HCT116 (cell line): ENCODE measurements around the gene NGEF. TPM values are rescaled to one million over a fixed set of nuclear protein-coding genes. Genes with fewer than 3 reads are reported as not detected.

Source experiments
- ATAC-seq: fragments of 200-7000 bp; cut with Tn5 transposase; 2 replicates; pipeline ENCODE4 v1.9.1; 2020; ENCODE audit warnings: mild to moderate bottlenecking, moderate library complexity
- BruUV-seq: library from RNA; stranded (reverse); fragments of 400-500 nt; replicated peaks from 2 replicates; lab custom pipeline; 2021; lab: Mats Ljungman, UMichigan
- CTCF ChIA-PET: fragments of 300-600 bp; sonication (Branson Sonifier 250); formaldehyde crosslinking; loops from one replicate; lab custom pipeline; 2021; ENCODE audit warnings: antibody characterized with exemption; lab: Charles Lee
- POLR2A ChIA-PET: fragments of 300-600, 350-600 bp; sonication (Branson Sonifier 250); formaldehyde crosslinking; loops from one replicate; lab custom pipeline; 2021; ENCODE audit warnings: antibody characterized with exemption; lab: Charles Lee
- RAD21 ChIA-PET, 2 experiments: fragments of 300-600 bp; sonication (Branson Sonifier 250); formaldehyde crosslinking; loops; one replicate each; lab custom pipeline; 2023; ENCODE audit warnings: low total read pairs in 2 of 2; ENCODE audit not compliant: uncharacterized antibody in 2 of 2, unreplicated experiment in 2 of 2, low non-redundant PET in 1 of 2; lab: Charles Lee
- DNase-seq: peaks from one replicate; pipeline ENCODE4 v3.0.0-alpha.2; 2010; ENCODE audit warnings: low read depth, low spot score
- H2AFZ ChIP-seq: fragments of 200-600 bp; shearing (Covaris generic), sonication (generic); 2 replicates; pipeline ENCODE4 v1.6.1; 2017; ENCODE audit warnings: low read depth, mixed run types, mixed read lengths, antibody characterized with exemption, low read length; ENCODE audit not compliant: poor library complexity, severe bottlenecking
- H3K27ac ChIP-seq: 2 replicates; pipeline ENCODE4 v1.5.1; 2012; ENCODE audit warnings: low read depth, low read length
- H3K27me3 ChIP-seq: fragments of 200-600 bp; sonication (generic); 2 replicates; pipeline ENCODE4 v1.6.1; 2016; ENCODE audit warnings: mixed run types, low read length, mixed read lengths; ENCODE audit not compliant: insufficient read depth
- H3K36me3 ChIP-seq, 2 experiments: fragments of 200-500 bp in 1 of 2; fragments of 200-600 bp in 1 of 2; sonication (Bioruptor generic) in 1 of 2; sonication (generic) in 1 of 2; 2 replicates each; pipeline versions ENCODE4 v1.5.1 to v1.6.1; 2014 to 2016; ENCODE audit warnings: low read length in 2 of 2, inconsistent platforms in 1 of 2, mixed read lengths in 1 of 2, mixed run types in 1 of 2; ENCODE audit not compliant: insufficient read depth in 2 of 2, control insufficient read depth in 1 of 2
- H3K4me1 ChIP-seq, 2 experiments: fragments of 200-600 bp in 1 of 2; sonication (generic) in 1 of 2; 2 replicates each; pipeline versions ENCODE4 v1.5.1 to v1.6.1; 2012 to 2017; ENCODE audit warnings: low read length in 2 of 2, inconsistent platforms in 1 of 2, mild to moderate bottlenecking in 1 of 2, mixed read lengths in 1 of 2, mixed run types in 1 of 2, moderate library complexity in 1 of 2; ENCODE audit not compliant: insufficient read depth in 2 of 2, control insufficient read depth in 1 of 2
- H3K4me2 ChIP-seq: fragments of 200-600 bp; sonication (generic); 2 replicates; pipeline ENCODE4 v1.6.1; 2017; ENCODE audit warnings: mixed run types, low read length, mixed read lengths
- H3K4me3 ChIP-seq, 2 experiments: fragments of 200-600 bp in 1 of 2; sonication (generic) in 1 of 2; replicated peaks in 1 of 2; 2 replicates each; pipeline ENCODE4 v1.5.1; 2011 to 2016; ENCODE audit warnings: low read length in 2 of 2, control low read depth in 1 of 2, low read depth in 1 of 2, mild to moderate bottlenecking in 1 of 2, mixed read lengths in 1 of 2, mixed run types in 1 of 2
- H3K79me2 ChIP-seq: fragments of 200-600 bp; sonication (generic); 2 replicates; pipeline ENCODE4 v1.6.1; 2017; ENCODE audit warnings: mild to moderate bottlenecking, mixed run types, low read length, moderate library complexity, mixed read lengths; ENCODE audit not compliant: insufficient read depth
- H3K9ac ChIP-seq: fragments of 200-600 bp; sonication (generic); 2 replicates; pipeline ENCODE4 v1.6.1; 2016; ENCODE audit warnings: low read length, mixed read lengths
- H3K9me2 ChIP-seq: fragments of 200-600 bp; sonication (generic), shearing (Covaris generic); 2 replicates; pipeline ENCODE4 v1.6.1; 2017; ENCODE audit warnings: mixed run types, mild to moderate bottlenecking, moderate library complexity; ENCODE audit not compliant: insufficient read depth
- H3K9me3 ChIP-seq, 2 experiments: fragments of 200-500 bp in 1 of 2; fragments of 200-600 bp in 1 of 2; sonication (Bioruptor generic) in 1 of 2; sonication (generic) in 1 of 2; 2 replicates each; pipeline ENCODE4 v1.6.1; 2014 to 2017; ENCODE audit warnings: low read length in 2 of 2, mixed read lengths in 2 of 2, inconsistent platforms in 1 of 2, low read depth in 1 of 2, mild to moderate bottlenecking in 1 of 2, mixed run types in 1 of 2, moderate library complexity in 1 of 2; ENCODE audit not compliant: control insufficient read depth in 1 of 2, insufficient read depth in 1 of 2
- H4K20me1 ChIP-seq: fragments of 200-600 bp; sonication (generic), shearing (Covaris generic); 2 replicates; pipeline ENCODE4 v1.6.1; 2017; ENCODE audit warnings: mixed run types, mild to moderate bottlenecking, moderate library complexity; ENCODE audit not compliant: insufficient read depth
- CBX3 ChIP-seq: IDR thresholded peaks from 2 replicates; pipeline ENCODE4 v1.6.1; 2012; ENCODE audit warnings: low read depth
- CEBPB ChIP-seq: IDR thresholded peaks from 2 replicates; pipeline ENCODE4 v1.6.1; 2012; ENCODE audit warnings: low read depth
- ELF1 ChIP-seq: IDR thresholded peaks from 2 replicates; pipeline ENCODE4 v1.6.1; 2012; ENCODE audit warnings: low read depth, borderline replicate concordance
- EZH2 ChIP-seq: fragments of 200-600 bp; sonication (generic); IDR thresholded peaks from 2 replicates; pipeline ENCODE4 v1.6.1; 2017; ENCODE audit warnings: antibody characterized with exemption, mixed run types
- POLR2AphosphoS5 ChIP-seq: IDR thresholded peaks from 2 replicates; pipeline ENCODE4 v1.6.1; 2011; ENCODE audit warnings: mild to moderate bottlenecking, low read depth, low read length, moderate library complexity
- REST ChIP-seq: IDR thresholded peaks from 2 replicates; pipeline ENCODE4 v1.6.1; 2012; ENCODE audit warnings: low read depth
- SIN3A ChIP-seq: IDR thresholded peaks from 2 replicates; pipeline ENCODE4 v1.6.1; 2012; ENCODE audit warnings: low read depth
- SP1 ChIP-seq: IDR thresholded peaks from 2 replicates; pipeline ENCODE4 v1.6.1; 2012; ENCODE audit warnings: low read depth
- SRF ChIP-seq: IDR thresholded peaks from 2 replicates; pipeline ENCODE4 v1.6.1; 2012; ENCODE audit warnings: low read depth
- YY1 ChIP-seq: IDR thresholded peaks from 2 replicates; pipeline ENCODE4 v1.6.1; 2011; ENCODE audit warnings: low read length, low read depth, moderate library complexity, mild to moderate bottlenecking; ENCODE audit not compliant: insufficient replicate concordance; ENCODE audit errors: extremely low read depth
- ZFX ChIP-seq: fragments of 450-650 bp; IDR thresholded peaks from 2 replicates; pipeline ENCODE4 v1.6.1; 2017
- intact Hi-C: fragments of 100-400 bp; cut with micrococcal nuclease; formaldehyde crosslinking; loops from 2 replicates; pipeline ENCODE4 v1.10.0; 2022
- total RNA-seq: library from RNA; stranded (reverse); gene quantifications from one replicate; pipeline ENCODE4 v1.2.1, GENCODE V29; 2021; ENCODE audit not compliant: unreplicated experiment
- TF ChIP-seq, protein P1 (sequence below): IDR thresholded peaks from 2 replicates; pipeline ENCODE4 v1.6.1; 2012

The NGEF gene
- total RNA-seq, 1 experiment from 2014 or later: 12.6 TPM

DNA sequence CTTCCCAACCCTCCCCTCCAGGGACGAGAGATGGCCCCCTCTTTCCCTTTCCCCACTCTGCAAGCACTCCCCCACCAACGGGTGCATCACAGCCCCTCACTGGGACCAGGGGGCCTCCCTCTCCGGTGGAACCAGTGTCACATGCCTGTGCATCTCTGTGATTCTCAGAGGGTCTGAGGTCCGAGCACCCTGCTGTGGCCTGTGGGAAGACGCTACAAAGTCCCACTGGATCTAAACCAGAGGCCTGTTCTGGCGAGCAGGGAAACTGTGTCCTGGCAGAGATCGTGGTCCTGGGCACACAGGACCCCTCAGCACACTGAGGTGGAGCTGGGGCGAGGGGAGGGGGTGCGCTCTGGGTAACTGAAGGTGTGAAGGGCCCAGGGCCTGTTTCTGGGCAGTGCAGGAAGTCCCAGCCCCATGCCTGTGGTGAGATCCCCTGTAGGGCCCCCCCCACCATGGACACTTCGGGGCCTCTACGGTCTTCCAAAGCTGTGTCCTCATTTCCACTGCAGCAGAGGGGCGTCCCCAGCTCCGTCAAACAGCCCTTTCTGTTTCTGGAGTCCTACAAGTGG, 135.0 kb downstream of the NGEF start:
- CTCF ChIA-PET: no interaction called here
- intact Hi-C loops: no loop called here

More for the DNA sequence above, 135.0 kb downstream of the NGEF start:
- Histone ChIP-seq H3K79me2 (no peaks in the 10 kb centered on the region), H3K4me3 (no peak overlapping the region), H3K4me2 (no peak overlapping the region), H3K36me3 (0 out of 4 replicates have a peak, but pooled peaks cover 0 to 3% of the 10 kb centered on the region in 2 experiments), H3K27me3 (no peaks in the 10 kb centered on the region), H4K20me1 (no peaks in the 10 kb centered on the region), H3K9ac (no peak overlapping the region), H3K27ac (no peak overlapping the region), H3K4me1 (no peaks in the 10 kb centered on the region), H3K9me2 (no peaks in the 10 kb centered on the region), H3K9me3 (no peaks in the 10 kb centered on the region), H2AFZ (no peak overlapping the region)
- TF ChIP-seq YY1 (no peak), POLR2AphosphoS5 (no peak), ELF1 (no peak), SP1 (no peak), CEBPB (no peak), EZH2 (no peak), CBX3 (no peak), SRF (no peak), REST (no peak), ZFX (no peak), SIN3A (no peak)
- TF ChIP-seq, protein P1, sequence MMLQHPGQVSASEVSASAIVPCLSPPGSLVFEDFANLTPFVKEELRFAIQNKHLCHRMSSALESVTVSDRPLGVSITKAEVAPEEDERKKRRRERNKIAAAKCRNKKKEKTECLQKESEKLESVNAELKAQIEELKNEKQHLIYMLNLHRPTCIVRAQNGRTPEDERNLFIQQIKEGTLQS: no peak
- DNase-seq: no peak
- BruUV-seq: no TSS peak
- RAD21 ChIA-PET: no interaction called here
- no peak for ATAC-seq
- POLR2A ChIA-PET: no interaction called here
